Measurements from ENCODE around the gene TMC6.
"Not testable (repeated sequence)": the region's sequence is repeated elsewhere in the genome, so short reads cannot be mapped to it uniquely, and the experiment has no call there.

GRCh38 chr17:78171591-78172248, 43.2 kb upstream of the TMC6 start:
- TF ChIP-seq, protein P1, sequence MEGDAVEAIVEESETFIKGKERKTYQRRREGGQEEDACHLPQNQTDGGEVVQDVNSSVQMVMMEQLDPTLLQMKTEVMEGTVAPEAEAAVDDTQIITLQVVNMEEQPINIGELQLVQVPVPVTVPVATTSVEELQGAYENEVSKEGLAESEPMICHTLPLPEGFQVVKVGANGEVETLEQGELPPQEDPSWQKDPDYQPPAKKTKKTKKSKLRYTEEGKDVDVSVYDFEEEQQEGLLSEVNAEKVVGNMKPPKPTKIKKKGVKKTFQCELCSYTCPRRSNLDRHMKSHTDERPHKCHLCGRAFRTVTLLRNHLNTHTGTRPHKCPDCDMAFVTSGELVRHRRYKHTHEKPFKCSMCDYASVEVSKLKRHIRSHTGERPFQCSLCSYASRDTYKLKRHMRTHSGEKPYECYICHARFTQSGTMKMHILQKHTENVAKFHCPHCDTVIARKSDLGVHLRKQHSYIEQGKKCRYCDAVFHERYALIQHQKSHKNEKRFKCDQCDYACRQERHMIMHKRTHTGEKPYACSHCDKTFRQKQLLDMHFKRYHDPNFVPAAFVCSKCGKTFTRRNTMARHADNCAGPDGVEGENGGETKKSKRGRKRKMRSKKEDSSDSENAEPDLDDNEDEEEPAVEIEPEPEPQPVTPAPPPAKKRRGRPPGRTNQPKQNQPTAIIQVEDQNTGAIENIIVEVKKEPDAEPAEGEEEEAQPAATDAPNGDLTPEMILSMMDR (IDR thresholded peaks at IDR 0.05 in 4 of 5, conservative IDR thresholded peaks at IDR 0.05 in 1 of 5) = not testable (repeated sequence)
- TF ChIP-seq POLR2A (IDR thresholded peaks at IDR 0.05) = not testable (repeated sequence)
